Fibroblast of skin of right quadriceps (primary cell): ENCODE measurements around the gene KSR1.
"Not testable (repeated sequence)": the region's sequence is repeated elsewhere in the genome, so short reads cannot be mapped to it uniquely, and the experiment has no call there.

Source experiments
- DNase-seq: peaks from one replicate; pipeline ENCODE4 v3.0.0-alpha.2; 2013

KSR1 gene

GRCh38 chr17:27646232-27646631 lies 190.0 kb downstream of the KSR1 start:
- no peak for DNase-seq

GRCh38 chr17:27647765-27648164 lies 191.5 kb downstream of the KSR1 start:
- DNase-seq: no peak

- DNase-seq: not testable (repeated sequence)
These were observed 192.9 kb downstream of the KSR1 start for GRCh38 chr17:27649111-27649571.

- no peak for DNase-seq
These were observed 193.7 kb downstream of the KSR1 start for GRCh38 chr17:27649929-27650328.

GRCh38 chr17:27650836-27651235 lies 194.6 kb downstream of the KSR1 start:
- no peak for DNase-seq

- peak; percentile 15 for DNase-seq
These were observed 195.4 kb downstream of the KSR1 start for GRCh38 chr17:27651411-27652345.

- not testable (repeated sequence) for DNase-seq
These were observed 197.3 kb downstream of the KSR1 start for GRCh38 chr17:27653449-27653971.

GRCh38 chr17:27654136-27654535 lies 197.9 kb downstream of the KSR1 start:
- DNase-seq: no peak

GRCh38 chr17:27654654-27655524 lies 198.6 kb downstream of the KSR1 start:
- peak; percentile 49 for DNase-seq

GRCh38 chr17:27655525-27656111 lies 199.4 kb downstream of the KSR1 start:
- not testable (repeated sequence) for DNase-seq

- not testable (repeated sequence) for DNase-seq
These were observed 200.4 kb downstream of the KSR1 start for GRCh38 chr17:27656620-27657019.

GRCh38 chr17:27657620-27658019 lies 201.4 kb downstream of the KSR1 start:
- DNase-seq: no peak

GRCh38 chr17:27659683-27660082 lies 203.4 kb downstream of the KSR1 start:
- DNase-seq: no peak

- DNase-seq: no peak
These were observed 204.2 kb downstream of the KSR1 start for GRCh38 chr17:27660436-27660835.

- no peak for DNase-seq
These were observed 207.8 kb downstream of the KSR1 start for GRCh38 chr17:27663936-27664605.

GRCh38 chr17:27664606-27664965 lies 208.3 kb downstream of the KSR1 start:
- no peak for DNase-seq

GRCh38 chr17:27665549-27665948 lies 209.3 kb downstream of the KSR1 start:
- no peak for DNase-seq

GRCh38 chr17:27666270-27666669 lies 210.0 kb downstream of the KSR1 start:
- not testable (repeated sequence) for DNase-seq

GRCh38 chr17:27666831-27667560 lies 210.7 kb downstream of the KSR1 start:
- DNase-seq: no peak

- no peak for DNase-seq
These were observed 211.6 kb downstream of the KSR1 start for GRCh38 chr17:27667656-27668487.

GRCh38 chr17:27668488-27668823 lies 212.2 kb downstream of the KSR1 start:
- no peak for DNase-seq
